Measurements from ENCODE around the gene EML6. TPM values are rescaled to one million over a fixed set of nuclear protein-coding genes. Genes with fewer than 3 reads are reported as not detected.

EML6 gene
- polyA plus RNA-seq, 1 donor (not counting 4 experiments of a cell fraction or from before 2014, with no cell fraction given), result 0.96 TPM

GRCh38 chr2:54966165-54966832 lies 242.8 kb downstream of the EML6 start:
- no peaks in the 10 kb centered on the region for H3K9me1 ChIP-seq (ENCODE audit: control insufficient read depth, extremely low read depth, insufficient read depth, low read length)
- H4K20me1 ChIP-seq (ENCODE audit: control insufficient read depth, extremely low read depth, insufficient read depth, low read length), result no peaks in the 10 kb centered on the region
- H3K4me2 ChIP-seq (ENCODE audit: control insufficient read depth, extremely low read depth, insufficient read depth, low read depth, low read length), result peak overlapping the region; percentile 42
- dilution Hi-C loops (cut with MboI; ENCODE audit: extremely low pct_ligation_motif_present, low sequenced_read_pairs), result no loop called here
- no peak overlapping the region for H2AFZ ChIP-seq (ENCODE audit: control insufficient read depth, low read length)
- H3K9me3 ChIP-seq (ENCODE audit: control insufficient read depth, low read depth, low read length), result no peaks in the 10 kb centered on the region
- H3K27me3 ChIP-seq (ENCODE audit: control insufficient read depth, extremely low read depth, insufficient read depth, low read length), result no peaks in the 10 kb centered on the region
- DNase-seq (ENCODE audit: low read depth, low spot score) (no peak), FAIRE-seq (peak; percentile 70)
- H3K79me2 ChIP-seq (ENCODE audit: control insufficient read depth, insufficient read depth, low read length), result no peaks in the 10 kb centered on the region
- no peak overlapping the region for H3K4me3 ChIP-seq (ENCODE audit: control insufficient read depth in 2 of 3, extremely low read depth in 1 of 3, insufficient read depth in 2 of 3, low read depth in 1 of 3, low read length in 3 of 3)
- TF ChIP-seq EZH2 (IDR thresholded peaks at IDR 0.05; ENCODE audit: low read length) (no peak), CTCF (optimal IDR thresholded peaks at IDR 0.05 in 1 of 3, IDR thresholded peaks at IDR 0.05 in 1 of 3, conservative IDR thresholded peaks at IDR 0.05 in 1 of 3; ENCODE audit: extremely low read depth in 1 of 3, insufficient read depth in 2 of 3, low read length in 3 of 3) (no peak)
- H3K36me3 ChIP-seq (ENCODE audit: control insufficient read depth in 2 of 2, extremely low read depth in 1 of 2, insufficient read depth in 2 of 2, low read length in 2 of 2), result peaks cover 10 to 19% of the 10 kb centered on the region in 2 experiments
- H3K4me1 ChIP-seq (ENCODE audit: control insufficient read depth, extremely low read depth, insufficient read depth, low read length), result peaks cover 20% of the 10 kb centered on the region
- no peak overlapping the region for H3K9ac ChIP-seq (ENCODE audit: control insufficient read depth, extremely low read depth, insufficient read depth, low read length)
- H3K27ac ChIP-seq (ENCODE audit: control insufficient read depth, insufficient read depth, low read length), result peak overlapping the region; percentile 41

- Histone ChIP-seq H3K9ac (ENCODE audit: control insufficient read depth, extremely low read depth, insufficient read depth, low read length) (no peak overlapping the region), H3K4me1 (ENCODE audit: control insufficient read depth, extremely low read depth, insufficient read depth, low read length) (peaks cover 20% of the 10 kb centered on the region), H3K9me3 (ENCODE audit: control insufficient read depth, low read depth, low read length) (no peaks in the 10 kb centered on the region), H3K4me2 (ENCODE audit: control insufficient read depth, extremely low read depth, insufficient read depth, low read depth, low read length) (peak overlapping the region; percentile 42), H3K27ac (ENCODE audit: control insufficient read depth, insufficient read depth, low read length) (no peak overlapping the region), H3K9me1 (ENCODE audit: control insufficient read depth, extremely low read depth, insufficient read depth, low read length) (no peaks in the 10 kb centered on the region), H4K20me1 (ENCODE audit: control insufficient read depth, extremely low read depth, insufficient read depth, low read length) (no peaks in the 10 kb centered on the region), H2AFZ (ENCODE audit: control insufficient read depth, low read length) (no peak overlapping the region), H3K79me2 (ENCODE audit: control insufficient read depth, insufficient read depth, low read length) (no peaks in the 10 kb centered on the region), H3K36me3 (ENCODE audit: control insufficient read depth in 2 of 2, extremely low read depth in 1 of 2, insufficient read depth in 2 of 2, low read length in 2 of 2) (peaks cover 10 to 21% of the 10 kb centered on the region in 2 experiments), H3K4me3 (ENCODE audit: control insufficient read depth in 2 of 3, extremely low read depth in 1 of 3, insufficient read depth in 2 of 3, low read depth in 1 of 3, low read length in 3 of 3) (no peak overlapping the region), H3K27me3 (ENCODE audit: control insufficient read depth, extremely low read depth, insufficient read depth, low read length) (no peaks in the 10 kb centered on the region)
- no peak for FAIRE-seq
- dilution Hi-C loops (cut with MboI; ENCODE audit: extremely low pct_ligation_motif_present, low sequenced_read_pairs), result no loop called here
- TF ChIP-seq EZH2 (IDR thresholded peaks at IDR 0.05; ENCODE audit: low read length) (no peak), CTCF (optimal IDR thresholded peaks at IDR 0.05 in 1 of 3, IDR thresholded peaks at IDR 0.05 in 1 of 3, conservative IDR thresholded peaks at IDR 0.05 in 1 of 3; ENCODE audit: extremely low read depth in 1 of 3, insufficient read depth in 2 of 3, low read length in 3 of 3) (no peak)
- DNase-seq (ENCODE audit: low read depth, low spot score), result no peak
Observed at GRCh38 chr2:54966837-54967236, 243.4 kb downstream of the EML6 start.

Measured in keratinocyte (primary cell).